Measurements from ENCODE around the gene CELF1. TPM values are rescaled to one million over a fixed set of nuclear protein-coding genes. Genes with fewer than 3 reads are reported as not detected.
A peak's percentile ranks its signal among the peaks of the same experiment; 100 is the strongest.

CELF1 gene
- total and polyA plus RNA-seq, 2 experiments from 2014 or later = 124 to 233 TPM

GRCh38 chr11:47499614-47500013 lies 53.3 kb downstream of the CELF1 start:
- no peaks in the 10 kb centered on the region for H3K9me3 Mint-ChIP-seq
- peaks cover 35% of the 10 kb centered on the region for H3K4me1 Mint-ChIP-seq
- Histone ChIP-seq H3K4me1 (ENCODE audit: insufficient read depth) (peaks cover 34% of the 10 kb centered on the region), H3K36me3 (ENCODE audit: insufficient read depth) (no peaks in the 10 kb centered on the region), H3K27ac (ENCODE audit: low read depth) (peak overlapping the region; percentile 67), H2AFZ (no peak overlapping the region), H3K4me2 (no peak overlapping the region), H4K20me1 (replicated peaks; ENCODE audit: insufficient read depth) (peaks cover 56% of the 10 kb centered on the region), H3K27me3 (ENCODE audit: insufficient read depth) (no peaks in the 10 kb centered on the region), H3K9me2 (ENCODE audit: insufficient read depth) (no peaks in the 10 kb centered on the region), H3K4me3 (no peak overlapping the region), H3K79me2 (replicated peaks; ENCODE audit: insufficient read depth) (peaks cover 100% of the 10 kb centered on the region), H3F3A (replicated peaks; ENCODE audit: low read depth) (no peaks in the 10 kb centered on the region)
- no peak for DNase-seq (ENCODE audit: low spot score)
- no peak for ATAC-seq
- peaks cover 2% of the 10 kb centered on the region for H3K27me3 Mint-ChIP-seq (ENCODE audit: insufficient read depth, low read depth, poor library complexity)
- no peak overlapping the region for H3K4me3 Mint-ChIP-seq
- TF ChIP-seq, protein P1, sequence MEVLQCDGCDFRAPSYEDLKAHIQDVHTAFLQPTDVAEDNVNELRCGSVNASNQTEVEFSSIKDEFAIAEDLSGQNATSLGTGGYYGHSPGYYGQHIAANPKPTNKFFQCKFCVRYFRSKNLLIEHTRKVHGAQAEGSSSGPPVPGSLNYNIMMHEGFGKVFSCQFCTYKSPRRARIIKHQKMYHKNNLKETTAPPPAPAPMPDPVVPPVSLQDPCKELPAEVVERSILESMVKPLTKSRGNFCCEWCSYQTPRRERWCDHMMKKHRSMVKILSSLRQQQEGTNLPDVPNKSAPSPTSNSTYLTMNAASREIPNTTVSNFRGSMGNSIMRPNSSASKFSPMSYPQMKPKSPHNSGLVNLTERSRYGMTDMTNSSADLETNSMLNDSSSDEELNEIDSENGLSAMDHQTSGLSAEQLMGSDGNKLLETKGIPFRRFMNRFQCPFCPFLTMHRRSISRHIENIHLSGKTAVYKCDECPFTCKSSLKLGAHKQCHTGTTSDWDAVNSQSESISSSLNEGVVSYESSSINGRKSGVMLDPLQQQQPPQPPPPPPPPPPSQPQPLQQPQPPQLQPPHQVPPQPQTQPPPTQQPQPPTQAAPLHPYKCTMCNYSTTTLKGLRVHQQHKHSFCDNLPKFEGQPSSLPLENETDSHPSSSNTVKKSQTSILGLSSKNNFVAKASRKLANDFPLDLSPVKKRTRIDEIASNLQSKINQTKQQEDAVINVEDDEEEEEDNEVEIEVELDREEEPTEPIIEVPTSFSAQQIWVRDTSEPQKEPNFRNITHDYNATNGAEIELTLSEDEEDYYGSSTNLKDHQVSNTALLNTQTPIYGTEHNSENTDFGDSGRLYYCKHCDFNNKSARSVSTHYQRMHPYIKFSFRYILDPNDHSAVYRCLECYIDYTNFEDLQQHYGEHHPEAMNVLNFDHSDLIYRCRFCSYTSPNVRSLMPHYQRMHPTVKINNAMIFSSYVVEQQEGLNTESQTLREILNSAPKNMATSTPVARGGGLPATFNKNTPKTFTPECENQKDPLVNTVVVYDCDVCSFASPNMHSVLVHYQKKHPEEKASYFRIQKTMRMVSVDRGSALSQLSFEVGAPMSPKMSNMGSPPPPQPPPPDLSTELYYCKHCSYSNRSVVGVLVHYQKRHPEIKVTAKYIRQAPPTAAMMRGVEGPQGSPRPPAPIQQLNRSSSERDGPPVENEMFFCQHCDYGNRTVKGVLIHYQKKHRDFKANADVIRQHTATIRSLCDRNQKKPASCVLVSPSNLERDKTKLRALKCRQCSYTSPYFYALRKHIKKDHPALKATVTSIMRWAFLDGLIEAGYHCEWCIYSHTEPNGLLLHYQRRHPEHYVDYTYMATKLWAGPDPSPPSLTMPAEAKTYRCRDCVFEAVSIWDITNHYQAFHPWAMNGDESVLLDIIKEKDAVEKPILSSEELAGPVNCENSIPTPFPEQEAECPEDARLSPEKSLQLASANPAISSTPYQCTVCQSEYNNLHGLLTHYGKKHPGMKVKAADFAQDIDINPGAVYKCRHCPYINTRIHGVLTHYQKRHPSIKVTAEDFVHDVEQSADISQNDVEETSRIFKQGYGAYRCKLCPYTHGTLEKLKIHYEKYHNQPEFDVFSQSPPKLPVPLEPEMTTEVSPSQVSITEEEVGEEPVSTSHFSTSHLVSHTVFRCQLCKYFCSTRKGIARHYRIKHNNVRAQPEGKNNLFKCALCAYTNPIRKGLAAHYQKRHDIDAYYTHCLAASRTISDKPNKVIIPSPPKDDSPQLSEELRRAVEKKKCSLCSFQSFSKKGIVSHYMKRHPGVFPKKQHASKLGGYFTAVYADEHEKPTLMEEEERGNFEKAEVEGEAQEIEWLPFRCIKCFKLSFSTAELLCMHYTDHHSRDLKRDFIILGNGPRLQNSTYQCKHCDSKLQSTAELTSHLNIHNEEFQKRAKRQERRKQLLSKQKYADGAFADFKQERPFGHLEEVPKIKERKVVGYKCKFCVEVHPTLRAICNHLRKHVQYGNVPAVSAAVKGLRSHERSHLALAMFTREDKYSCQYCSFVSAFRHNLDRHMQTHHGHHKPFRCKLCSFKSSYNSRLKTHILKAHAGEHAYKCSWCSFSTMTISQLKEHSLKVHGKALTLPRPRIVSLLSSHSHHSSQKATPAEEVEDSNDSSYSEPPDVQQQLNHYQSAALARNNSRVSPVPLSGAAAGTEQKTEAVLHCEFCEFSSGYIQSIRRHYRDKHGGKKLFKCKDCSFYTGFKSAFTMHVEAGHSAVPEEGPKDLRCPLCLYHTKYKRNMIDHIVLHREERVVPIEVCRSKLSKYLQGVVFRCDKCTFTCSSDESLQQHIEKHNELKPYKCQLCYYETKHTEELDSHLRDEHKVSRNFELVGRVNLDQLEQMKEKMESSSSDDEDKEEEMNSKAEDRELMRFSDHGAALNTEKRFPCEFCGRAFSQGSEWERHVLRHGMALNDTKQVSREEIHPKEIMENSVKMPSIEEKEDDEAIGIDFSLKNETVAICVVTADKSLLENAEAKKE (CRISPR knock-in tag; IDR thresholded peaks at IDR 0.05) = no peak
- TF ChIP-seq CREB1 (CRISPR knock-in tag; IDR thresholded peaks at IDR 0.05; ENCODE audit: low read depth) = no peak
- no peak for TF ChIP-seq ZNF331 (CRISPR knock-in tag; IDR thresholded peaks at IDR 0.05; ENCODE audit: low read depth)
- TF ChIP-seq, protein P2, sequence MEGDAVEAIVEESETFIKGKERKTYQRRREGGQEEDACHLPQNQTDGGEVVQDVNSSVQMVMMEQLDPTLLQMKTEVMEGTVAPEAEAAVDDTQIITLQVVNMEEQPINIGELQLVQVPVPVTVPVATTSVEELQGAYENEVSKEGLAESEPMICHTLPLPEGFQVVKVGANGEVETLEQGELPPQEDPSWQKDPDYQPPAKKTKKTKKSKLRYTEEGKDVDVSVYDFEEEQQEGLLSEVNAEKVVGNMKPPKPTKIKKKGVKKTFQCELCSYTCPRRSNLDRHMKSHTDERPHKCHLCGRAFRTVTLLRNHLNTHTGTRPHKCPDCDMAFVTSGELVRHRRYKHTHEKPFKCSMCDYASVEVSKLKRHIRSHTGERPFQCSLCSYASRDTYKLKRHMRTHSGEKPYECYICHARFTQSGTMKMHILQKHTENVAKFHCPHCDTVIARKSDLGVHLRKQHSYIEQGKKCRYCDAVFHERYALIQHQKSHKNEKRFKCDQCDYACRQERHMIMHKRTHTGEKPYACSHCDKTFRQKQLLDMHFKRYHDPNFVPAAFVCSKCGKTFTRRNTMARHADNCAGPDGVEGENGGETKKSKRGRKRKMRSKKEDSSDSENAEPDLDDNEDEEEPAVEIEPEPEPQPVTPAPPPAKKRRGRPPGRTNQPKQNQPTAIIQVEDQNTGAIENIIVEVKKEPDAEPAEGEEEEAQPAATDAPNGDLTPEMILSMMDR (conservative IDR thresholded peaks at IDR 0.05; ENCODE audit: low read depth in 2 of 2) = no peak
- TF ChIP-seq NANOG (IDR thresholded peaks at IDR 0.05; ENCODE audit: borderline replicate concordance) = no peak
- TF ChIP-seq, protein P3, sequence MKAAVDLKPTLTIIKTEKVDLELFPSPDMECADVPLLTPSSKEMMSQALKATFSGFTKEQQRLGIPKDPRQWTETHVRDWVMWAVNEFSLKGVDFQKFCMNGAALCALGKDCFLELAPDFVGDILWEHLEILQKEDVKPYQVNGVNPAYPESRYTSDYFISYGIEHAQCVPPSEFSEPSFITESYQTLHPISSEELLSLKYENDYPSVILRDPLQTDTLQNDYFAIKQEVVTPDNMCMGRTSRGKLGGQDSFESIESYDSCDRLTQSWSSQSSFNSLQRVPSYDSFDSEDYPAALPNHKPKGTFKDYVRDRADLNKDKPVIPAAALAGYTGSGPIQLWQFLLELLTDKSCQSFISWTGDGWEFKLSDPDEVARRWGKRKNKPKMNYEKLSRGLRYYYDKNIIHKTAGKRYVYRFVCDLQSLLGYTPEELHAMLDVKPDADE (IDR thresholded peaks at IDR 0.05) = no peak
- no peak for TF ChIP-seq EZH2phosphoT487 (IDR thresholded peaks at IDR 0.05; ENCODE audit: unreplicated experiment)
- TF ChIP-seq ZNF114 (CRISPR knock-in tag; IDR thresholded peaks at IDR 0.05) = no peak
- no peak for TF ChIP-seq STAT1 (IDR thresholded peaks at IDR 0.05; ENCODE audit: unreplicated experiment)
- no peak for TF ChIP-seq POLR2AphosphoS5 (IDR thresholded peaks at IDR 0.05; ENCODE audit: low read depth)
- no peak for TF ChIP-seq EZH2 (IDR thresholded peaks at IDR 0.05; ENCODE audit: low read depth, unreplicated experiment)
- no peak for TF ChIP-seq REST (IDR thresholded peaks at IDR 0.05; ENCODE audit: unreplicated experiment)
- TF ChIP-seq JUNB (IDR thresholded peaks at IDR 0.05; ENCODE audit: unreplicated experiment) = no peak
- H3K36me3 Mint-ChIP-seq (ENCODE audit: low read depth) = peaks cover 3% of the 10 kb centered on the region; the same call in 1 of the 3 replicates
- H3K27ac Mint-ChIP-seq = peak overlapping the region; percentile 66

All from GM23338 (cell line).